Testis (tissue), 2 donors: ENCODE data around the gene POU4F1.

Experiments
- CTCF ChIP-seq, 3 experiments: fragments of 450-650 bp in 2 of 3; fragments of 200-600 bp in 1 of 3; sonication (generic) in 1 of 3; IDR thresholded peaks; one replicate each; pipeline ENCODE4 v1.5.1; 2016 to 2019; ENCODE audit warnings: antibody characterized with exemption in 3 of 3, mild to moderate bottlenecking in 2 of 3, moderate library complexity in 1 of 3
- POLR2A ChIP-seq: fragments of 450-650 bp; IDR thresholded peaks from one replicate; pipeline ENCODE4 v1.6.1; 2017; ENCODE audit warnings: antibody characterized with exemption, mild to moderate bottlenecking, moderate library complexity

DNA sequence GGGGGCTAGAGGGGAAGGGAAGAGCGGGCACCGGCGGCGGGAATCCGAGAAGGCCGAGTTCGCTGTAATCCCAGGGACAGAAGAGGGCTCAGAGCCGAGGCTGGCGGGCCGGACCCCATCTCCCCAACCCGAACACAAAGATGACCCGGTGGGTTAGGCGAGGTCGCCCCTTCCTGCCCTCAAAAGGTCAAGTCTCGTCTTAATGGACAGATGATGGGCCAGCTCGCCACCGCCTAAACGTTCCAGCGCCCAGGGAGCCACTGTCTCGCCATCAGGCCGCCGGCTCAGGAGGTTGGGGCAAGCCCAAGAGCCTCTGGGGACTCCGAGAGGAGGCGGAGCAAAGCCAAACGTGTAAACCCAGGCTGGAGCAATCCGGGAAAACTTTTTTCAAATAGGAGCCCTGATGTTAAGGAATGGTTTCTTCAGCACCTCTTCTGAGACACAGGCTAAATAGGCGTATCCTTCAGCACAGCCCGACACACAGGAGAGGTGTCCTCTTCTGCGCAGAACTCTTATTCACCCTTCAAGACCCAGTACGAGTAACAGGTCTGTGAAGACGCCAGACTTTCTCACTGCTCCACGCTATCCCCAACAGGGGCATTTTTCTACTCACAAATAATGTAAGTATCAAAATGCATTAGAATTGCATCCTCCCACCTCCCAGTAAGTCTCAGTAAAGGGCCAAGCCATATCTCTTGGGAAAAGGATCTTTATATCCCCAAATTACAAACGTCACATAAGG, 6.3 kb upstream of the POU4F1 start:
- TF ChIP-seq CTCF (IDR thresholded peaks at IDR 0.05) (no peak), POLR2A (no peak)
